ENCODE data around the gene BMP2K.
A peak's percentile ranks its signal among the peaks of the same experiment; 100 is the strongest.

BMP2K gene

DNA sequence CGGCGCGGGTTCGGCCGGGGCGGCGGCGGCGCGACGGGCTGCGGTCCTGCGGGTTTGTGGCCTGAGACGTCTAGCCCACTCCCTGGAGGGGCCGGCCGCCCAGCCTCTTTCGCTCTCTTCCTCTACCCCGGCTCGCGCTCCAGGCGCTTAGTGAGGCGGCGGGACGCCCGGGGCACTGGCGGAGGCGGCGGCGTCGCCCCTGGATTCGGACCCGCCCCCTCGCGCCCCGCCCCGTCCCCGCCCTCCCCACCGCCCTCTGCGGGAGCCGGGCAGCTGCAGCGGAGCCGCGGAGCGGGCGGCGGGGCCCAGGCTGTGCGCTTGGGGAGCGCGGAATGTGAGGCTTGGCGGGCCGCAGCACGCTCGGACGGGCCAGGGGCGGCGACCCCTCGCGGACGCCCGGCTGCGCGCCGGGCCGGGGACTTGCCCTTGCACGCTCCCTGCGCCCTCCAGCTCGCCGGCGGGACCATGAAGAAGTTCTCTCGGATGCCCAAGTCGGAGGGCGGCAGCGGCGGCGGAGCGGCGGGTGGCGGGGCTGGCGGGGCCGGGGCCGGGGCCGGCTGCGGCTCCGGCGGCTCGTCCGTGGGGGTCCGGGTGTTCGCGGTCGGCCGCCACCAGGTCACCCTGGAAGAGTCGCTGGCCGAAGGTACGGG is at the start of gene BMP2K:
Gene BMP2K, plus strand, starts transcription at position 272 of the 650 bp plus-strand sequence. Its CDS starts 194 bp downstream, at position 466.
- DNase-seq (ENCODE audit: low spot score) = peak; percentile 81

DNA sequence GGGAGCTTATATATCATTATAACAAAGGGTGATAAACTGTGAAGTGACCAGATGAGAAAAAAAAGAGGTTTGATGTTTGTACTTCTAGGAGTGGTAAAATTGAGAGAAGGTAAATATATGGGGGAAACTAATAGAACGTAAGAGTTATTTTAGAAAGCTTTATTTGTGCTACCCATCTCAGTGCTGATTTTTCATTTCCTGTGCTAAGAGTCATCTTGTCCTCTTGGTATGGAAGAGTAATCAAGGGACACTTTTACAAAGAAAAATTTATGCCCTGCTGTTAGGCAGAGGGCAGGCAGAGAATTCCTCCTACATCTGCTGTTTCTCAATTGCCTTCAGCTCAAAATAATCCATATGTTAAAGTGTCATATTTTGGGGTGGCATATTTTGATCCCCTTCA is 49.6 kb upstream of the BMP2K start:
- DNase-seq (ENCODE audit: low spot score) = no peak

DNA sequence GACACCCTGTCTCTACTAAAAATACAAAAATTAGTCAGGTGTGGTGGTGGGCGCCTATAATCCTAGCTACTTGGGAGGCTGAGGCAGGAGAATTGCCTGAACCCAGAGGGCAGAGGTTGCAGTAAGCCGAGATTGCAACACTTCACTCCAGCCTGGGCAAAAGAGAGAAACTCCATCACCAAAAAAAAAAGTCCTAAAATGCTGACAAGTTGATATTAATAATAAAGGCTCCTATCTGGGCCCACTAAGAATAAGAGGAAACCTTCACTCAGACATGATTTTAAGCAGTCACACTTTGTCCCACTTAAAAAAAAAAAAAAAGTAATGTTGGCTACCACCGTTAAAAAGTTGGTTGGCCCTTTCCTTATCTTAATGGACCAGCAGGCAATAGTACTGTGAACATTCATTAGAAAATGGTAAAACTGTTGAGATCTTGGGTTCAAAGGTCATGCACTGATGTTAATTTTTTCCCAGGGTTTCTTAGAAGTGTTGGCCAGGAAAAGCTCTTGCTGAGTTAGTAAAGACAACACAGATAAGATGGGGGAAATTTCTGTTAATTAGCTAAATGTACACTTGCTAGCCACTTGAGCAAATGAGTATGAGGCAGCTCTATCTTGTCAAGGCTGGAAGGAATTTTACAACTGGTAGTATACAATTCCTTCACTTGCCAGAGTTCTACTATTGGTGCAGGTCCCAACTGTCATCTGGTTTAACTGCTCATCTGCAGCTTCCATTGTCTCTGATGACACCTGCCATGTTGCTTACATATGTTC is 43.6 kb upstream of the BMP2K start:
- DNase-seq (ENCODE audit: low spot score) = no peak

DNA sequence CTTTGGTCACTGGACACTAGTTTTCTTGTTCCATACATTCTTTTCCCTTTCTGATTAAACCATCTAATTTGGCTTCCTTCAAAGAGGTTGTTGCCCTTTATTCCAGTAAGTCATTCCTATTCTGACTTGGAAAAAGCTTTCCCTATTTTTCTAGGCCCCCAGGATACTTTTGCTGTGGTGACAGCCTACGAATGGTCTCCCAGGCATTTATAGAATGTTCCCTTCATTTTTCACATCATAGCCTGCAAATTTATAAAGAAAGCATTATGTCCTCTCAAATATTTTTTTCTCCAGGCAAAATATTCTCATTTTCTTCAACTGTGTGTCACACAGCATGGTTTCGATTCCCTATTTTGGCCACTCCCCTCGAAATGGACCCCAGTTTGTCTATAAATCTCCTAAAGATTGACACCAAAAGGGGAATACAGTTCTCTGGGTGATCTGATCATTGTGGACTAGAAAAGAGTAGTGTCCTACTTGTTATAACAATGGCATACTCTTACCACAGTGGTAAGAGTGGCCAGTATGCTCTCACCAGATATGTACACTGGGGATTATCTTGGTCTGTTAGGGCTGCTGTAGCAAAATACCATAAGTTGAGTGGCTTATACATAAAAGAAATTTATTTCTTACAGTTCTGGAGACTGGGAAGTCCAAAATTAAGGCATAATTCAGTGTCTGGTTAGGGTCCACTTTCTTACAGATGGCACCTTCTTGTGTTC is 41.5 kb upstream of the BMP2K start:
- DNase-seq (ENCODE audit: low spot score) = peak; percentile 39

DNA sequence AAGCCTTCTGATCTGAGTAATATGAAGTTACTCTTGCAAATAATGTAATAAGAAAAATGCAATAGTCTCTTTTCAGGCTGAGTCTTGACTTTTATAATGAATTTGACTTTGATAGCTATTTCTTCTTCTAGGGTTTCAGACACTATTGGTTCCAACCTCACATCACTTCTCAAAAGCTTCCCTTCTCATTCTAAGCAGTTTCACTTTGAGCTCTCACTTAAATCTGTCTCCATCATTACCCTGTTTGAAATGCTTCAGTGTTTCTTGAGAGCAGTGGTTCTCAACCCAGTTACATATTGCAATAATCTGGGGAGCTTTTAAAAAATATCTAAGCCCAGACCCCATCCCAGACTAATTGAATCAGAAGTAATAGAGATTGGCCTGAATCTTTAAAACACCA is 40.5 kb upstream of the BMP2K start:
- DNase-seq (ENCODE audit: low spot score) = no peak

DNA sequence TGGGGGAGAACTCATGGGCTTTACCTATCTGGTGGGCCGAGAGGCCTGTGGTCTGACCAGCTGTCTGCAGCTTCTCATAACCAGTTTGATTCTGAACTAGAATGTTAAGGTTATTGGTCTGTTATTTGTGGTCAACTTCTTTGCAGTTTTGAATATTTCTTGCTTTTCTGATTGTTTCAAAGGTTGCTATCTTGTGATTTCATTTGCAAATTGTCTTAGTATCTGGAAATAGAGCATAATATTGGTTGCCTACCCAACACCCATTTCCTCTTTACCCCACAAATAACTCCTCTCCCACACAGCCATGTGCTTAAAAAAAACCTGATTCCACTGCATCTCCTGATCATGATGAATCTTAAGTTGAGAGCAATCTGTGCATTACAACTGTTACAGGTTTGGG is 39.1 kb upstream of the BMP2K start:
- DNase-seq (ENCODE audit: low spot score) = no peak

DNA sequence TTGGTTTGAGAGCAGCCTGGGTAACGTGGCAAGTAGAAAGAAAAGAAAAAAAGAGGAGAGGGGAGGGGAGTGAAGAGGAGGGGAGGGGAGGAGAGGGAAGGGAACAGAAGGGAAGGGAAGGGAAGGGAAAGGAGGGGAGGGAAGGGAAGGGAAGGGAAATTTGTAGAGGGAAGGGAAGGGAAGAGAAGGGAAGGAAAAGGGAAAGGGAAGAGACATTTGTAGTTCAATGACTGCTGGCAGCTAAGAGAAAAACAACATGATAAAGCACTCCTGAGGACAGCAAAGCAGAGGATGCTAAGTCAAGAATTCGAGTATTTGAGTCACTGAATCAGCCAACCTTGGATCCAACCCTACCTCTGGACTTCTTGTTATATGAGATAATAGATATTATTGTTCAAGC is 38.2 kb upstream of the BMP2K start:
- no peak for DNase-seq (ENCODE audit: low spot score)

DNA sequence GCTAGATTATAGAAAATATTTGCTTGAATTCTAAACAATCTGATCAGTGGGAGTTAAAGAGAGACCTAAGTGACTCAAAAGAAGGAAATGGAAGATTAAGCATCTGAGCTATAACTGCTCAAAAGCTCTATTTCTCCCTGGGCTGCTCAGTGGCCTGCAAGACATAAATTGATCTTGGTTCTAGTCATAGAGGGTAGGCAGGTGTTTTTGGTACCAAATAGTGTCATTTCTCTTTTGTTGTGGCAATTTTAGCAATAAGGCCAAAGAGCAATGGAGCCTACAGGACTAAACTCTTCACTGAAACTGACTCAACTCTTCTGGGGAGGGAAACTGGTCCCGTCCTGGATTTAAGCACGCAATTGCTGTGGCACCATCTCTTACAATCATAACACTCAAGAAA is 33.9 kb upstream of the BMP2K start:
- DNase-seq (ENCODE audit: low spot score) = no peak

DNA sequence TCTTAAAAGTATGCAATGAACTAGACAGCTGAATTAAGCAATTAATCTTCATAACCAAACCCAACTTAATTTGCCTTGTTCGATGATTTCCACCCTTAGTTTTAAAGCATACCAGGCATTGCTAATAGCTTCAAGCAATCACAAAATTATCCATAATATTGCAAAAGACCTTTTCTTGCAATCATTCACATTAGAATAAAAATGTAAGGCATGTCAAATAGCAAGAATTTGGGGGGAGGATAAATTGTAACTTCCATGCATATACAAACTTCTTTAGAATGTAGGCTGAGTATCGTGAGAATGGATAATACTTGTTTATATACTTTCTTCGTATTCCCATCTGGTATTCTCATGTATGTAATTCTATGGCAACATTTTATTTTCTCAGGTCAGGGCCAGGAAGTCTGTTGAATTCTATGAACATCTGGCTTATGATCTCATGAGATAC is 28.7 kb upstream of the BMP2K start:
- peak; percentile 18 for DNase-seq (ENCODE audit: low spot score)

DNA sequence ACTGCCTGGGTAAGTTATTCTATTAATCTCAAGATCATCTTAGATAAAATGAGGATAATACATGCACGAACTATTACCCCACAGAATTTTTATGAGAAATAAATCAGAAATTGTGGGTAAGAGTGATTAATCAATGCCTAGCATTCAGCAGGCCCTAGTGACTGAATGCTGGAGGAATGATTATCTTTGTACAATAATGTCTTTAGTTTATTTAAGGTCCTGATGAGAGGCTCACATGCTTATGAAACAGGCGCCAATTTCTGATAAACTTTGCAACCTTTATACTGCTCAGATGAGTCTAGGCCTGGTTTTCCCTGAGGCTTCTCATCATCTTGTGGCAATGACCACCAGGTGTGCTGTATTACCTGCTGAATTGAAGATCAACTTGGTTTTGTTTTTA is 27.8 kb upstream of the BMP2K start:
- DNase-seq (ENCODE audit: low spot score) = no peak

DNA sequence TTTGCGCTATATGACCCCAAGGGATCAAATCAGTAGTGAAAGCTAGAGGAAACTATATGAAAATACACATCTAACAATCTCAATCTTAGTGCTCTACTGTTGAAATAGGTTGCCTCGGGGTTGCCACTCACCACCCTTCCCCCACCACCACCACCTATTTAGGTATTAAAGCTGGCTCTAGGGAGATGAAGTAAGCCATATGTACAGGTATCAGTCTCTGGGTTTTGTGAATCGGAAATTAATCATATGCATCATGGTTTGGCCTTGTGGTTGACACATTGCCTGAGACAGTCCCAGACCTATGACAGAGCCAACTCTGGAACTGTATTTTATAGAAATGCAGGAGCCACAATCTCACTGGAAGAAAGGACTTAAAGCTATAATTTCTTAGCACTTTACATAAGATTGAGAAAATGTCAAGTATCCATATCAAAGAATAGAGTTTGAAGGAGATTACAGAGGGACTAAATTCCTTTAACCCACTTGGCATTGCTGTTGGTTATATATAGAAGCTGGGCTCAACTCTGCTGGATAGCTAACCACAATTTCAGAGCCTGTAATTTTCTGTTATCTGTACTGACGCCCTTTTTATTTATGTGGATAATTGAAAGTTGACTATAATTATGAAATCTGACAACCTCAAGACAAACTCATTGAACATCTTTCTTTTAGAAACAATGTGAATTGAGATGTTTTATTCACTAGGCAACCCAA is 26.7 kb upstream of the BMP2K start:
- peak; percentile 21 for DNase-seq (ENCODE audit: low spot score)

DNA sequence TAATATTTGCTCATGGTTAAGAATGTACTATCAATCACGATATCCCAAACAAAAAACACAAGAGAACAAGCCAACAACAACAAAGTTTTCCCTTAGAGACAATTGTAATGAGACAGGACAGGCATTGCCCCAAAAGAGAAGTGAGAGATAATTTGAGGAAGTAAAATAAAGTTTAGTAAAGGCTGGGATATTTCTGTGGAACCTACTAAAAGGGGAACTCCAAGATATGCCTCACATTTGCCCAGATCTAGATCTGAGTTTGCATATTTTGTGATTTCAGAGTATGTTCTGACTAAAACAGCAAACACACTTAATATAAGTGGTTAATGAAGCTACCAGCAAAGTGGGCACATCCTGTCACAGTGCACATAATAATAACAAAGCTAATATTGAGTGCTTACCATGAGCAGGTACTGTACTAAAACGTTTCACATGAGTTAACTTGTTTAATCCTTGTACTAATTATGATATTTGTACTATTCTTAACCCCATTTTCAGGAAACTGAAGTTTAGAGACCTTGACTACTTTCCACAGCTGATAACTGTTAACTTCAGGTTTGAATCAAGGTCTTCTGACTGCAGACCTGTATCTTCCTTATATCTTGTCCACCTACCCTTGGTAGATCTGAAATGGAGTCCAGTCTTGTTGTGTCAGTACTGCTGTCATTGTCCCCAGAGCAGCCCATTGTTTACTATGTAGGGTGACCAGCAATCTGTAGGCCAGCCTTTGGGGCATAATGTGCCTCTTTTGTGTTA is 26.0 kb upstream of the BMP2K start:
- DNase-seq (ENCODE audit: low spot score) = peak; percentile 83

DNA sequence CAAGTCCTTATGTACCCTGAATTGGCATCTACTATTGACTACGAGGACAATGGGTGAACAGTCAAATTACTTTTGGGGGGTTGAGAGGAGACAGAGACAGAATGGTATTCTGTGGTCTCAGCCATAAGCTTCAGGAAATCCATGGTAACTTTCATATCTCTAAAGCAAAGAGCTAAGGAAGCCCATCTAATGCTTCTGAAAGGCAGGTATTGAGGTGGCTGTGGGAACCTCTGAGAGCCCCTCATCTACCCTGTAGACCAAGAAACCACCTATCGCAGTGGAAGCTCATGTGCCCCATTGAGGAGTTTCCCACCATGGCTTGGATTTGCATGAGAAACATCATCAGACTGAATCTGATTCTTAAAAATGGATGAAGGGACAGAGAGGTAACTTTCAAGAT is 23.1 kb upstream of the BMP2K start:
- no peak for DNase-seq (ENCODE audit: low spot score)

DNA sequence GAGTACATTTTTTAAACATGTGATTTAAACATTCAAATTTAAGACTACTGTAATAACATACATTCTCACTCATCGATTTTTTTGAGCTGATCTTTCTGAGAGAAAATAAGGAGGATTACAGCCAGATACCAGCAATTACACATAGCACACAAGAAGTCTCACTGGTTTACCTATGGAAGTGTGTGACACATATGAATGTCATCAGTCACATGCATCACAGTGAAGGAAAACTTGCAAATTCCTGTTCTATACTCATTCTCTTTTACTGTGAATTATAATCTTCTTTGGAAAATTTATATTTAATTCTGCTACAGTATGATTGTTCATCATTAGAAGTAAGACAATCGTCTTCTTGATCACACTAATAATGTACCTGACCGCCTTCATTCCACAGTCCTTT is 21.3 kb upstream of the BMP2K start:
- DNase-seq (ENCODE audit: low spot score) = no peak

DNA sequence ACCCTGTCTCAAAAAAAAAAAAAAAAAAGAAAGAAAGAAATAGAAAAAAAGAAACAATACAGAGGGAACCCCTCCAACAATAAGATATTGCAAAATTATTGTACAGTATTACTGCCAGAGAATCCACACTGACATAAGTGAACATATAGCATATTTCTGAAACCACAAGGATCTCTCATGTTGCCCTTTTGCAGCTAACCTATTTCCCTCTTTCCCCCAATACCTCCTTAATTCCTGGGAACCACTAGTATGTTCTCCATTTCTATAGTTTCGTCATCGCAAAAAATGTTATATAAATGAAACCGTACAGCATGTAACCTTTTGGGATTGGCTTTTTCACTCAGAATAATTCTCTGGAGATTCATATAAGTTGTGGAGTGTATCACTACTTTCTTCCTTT is 20.0 kb upstream of the BMP2K start:
- DNase-seq (ENCODE audit: low spot score) = no peak

DNA sequence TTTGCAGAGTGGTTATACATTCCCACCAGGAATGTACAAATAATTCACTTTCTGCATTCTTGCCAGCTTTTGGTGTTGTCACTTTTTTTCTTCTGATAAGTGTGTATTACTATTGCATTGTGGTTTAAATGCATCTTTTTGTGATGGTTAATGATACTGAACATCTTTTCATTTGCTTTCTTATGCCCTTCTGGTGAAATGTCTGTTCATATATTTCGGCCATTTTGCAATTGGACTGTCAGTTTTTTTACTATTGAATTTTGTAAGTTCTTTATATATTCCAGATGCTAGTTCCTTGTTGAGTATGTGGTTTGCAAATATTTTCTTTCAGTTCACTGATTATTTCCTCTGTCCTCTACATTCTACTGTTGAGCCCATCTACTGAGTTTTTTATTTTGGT is 19.4 kb upstream of the BMP2K start:
- no peak for DNase-seq (ENCODE audit: low spot score)

DNA sequence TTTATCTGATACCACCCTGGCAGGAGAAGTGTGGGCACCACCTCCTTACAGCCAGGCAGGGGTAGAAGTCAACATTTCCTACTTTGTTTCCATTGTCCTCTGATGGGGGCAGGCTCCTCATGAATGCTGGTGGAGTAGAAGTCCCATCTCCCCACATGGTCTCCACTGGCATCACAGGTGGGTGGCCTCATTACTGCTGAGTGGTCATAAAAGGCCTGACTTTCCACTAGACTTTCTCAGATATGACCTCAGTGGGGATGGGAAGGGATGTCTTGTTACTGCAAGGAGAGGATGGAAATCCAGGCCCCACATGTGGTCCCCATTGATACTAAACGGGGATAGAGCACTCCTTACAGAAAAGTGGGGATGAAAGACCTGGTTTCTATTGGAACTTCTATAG is 18.6 kb upstream of the BMP2K start:
- DNase-seq (ENCODE audit: low spot score) = no peak

DNA sequence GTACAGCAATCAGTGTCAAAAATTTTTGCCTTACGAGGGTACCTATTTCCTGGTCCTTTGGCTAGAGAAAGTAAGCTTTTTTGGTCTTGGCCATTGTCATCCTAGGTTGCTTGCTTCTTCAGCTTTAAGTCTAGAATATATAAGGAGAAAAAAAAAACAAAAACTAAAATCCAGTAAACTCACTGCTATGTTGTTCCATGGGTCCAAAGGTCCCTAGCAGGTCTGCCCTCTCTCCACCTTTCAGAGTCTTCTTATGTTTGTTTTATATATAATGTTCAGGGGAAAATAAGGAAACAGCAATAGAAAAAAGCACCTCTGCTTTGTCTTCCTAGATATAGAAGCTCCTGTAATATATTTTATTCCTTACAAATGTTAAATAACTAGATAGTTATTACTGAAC is 18.1 kb upstream of the BMP2K start:
- no peak for DNase-seq (ENCODE audit: low spot score)

DNA sequence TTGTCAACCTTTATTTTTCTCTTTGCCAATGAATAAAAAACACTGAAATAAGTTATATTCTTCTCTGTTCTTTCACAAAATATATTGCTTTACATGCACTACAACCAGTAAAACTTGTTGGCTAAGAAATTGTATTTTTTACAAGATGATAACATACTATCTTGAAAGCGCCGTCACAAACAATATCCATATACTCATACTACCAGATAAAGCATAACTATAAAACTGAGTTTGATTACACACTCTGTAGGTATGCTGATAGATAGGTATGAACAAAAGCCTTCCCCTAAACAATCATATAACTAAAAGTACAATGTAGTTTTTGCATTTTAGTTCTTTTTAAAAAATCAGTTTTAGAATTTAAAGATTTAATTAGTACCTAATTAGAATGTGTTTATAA is 13.6 kb upstream of the BMP2K start:
- no peak for DNase-seq (ENCODE audit: low spot score)

DNA sequence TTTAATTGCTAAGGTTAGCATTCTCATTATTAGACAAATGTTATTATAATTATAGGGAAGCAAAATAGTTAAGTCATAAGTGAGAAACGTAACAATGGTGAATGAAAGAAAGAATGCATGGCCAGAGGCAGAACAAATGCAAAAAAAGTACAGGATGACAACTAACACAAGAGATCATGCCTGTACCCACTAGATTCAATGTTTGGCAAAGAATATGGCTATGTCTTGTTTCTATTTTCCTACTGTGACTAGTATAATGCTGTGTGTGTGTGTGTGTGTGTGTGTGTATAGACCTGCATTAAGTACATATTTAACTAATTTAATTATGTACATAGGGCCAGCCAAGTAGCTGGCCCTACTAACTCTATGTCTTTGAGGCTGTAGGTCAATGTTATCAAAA is 12.9 kb upstream of the BMP2K start:
- no peak for DNase-seq (ENCODE audit: low spot score)

DNA sequence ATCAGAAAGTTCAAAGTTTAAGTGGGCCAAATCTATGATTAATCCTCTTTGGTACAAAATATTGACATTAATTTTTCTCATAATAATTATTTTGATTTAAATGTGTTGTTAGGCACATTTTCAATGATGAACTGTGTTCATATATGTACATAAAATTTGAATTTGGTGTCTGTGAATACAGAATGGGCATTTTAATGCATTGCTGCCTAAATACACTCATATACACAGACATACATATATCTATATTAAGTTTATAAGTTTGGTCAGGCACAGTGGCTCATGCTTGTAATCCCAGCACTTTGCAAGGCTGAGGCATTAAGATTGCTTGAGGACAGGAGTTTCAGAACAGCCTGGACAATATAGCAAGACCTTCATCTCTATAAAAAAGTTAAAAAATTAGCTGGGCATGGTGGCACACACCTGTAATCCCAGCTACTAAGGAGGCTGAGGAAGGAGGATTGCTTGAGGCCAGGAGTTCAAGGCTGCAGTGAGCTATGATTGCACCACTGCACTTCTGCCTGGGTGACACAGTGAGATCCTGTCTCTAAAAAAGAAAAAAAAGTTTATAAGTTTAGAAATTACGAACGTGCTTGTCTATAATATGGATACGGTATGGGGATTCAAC is 12.3 kb upstream of the BMP2K start:
- no peak for DNase-seq (ENCODE audit: low spot score)

Measured in NAMALWA (cell line).